Lower leg skin (tissue), 3 donors: ENCODE measurements around the gene LYST.

Experiments
- POLR2A ChIP-seq, 2 donors: fragments of 450-650 bp; IDR thresholded peaks; one replicate each; pipeline ENCODE4 v1.6.1; 2016 to 2017; ENCODE audit warnings: antibody characterized with exemption in 2 of 2, mild to moderate bottlenecking in 1 of 2, moderate library complexity in 1 of 2
- TF ChIP-seq, protein P1 (sequence below), 3 donors: fragments of 450-650 bp; IDR thresholded peaks; one replicate each; pipeline ENCODE4 v1.5.1; 2016; ENCODE audit warnings: antibody characterized with exemption in 3 of 3, mild to moderate bottlenecking in 3 of 3, moderate library complexity in 2 of 3

DNA sequence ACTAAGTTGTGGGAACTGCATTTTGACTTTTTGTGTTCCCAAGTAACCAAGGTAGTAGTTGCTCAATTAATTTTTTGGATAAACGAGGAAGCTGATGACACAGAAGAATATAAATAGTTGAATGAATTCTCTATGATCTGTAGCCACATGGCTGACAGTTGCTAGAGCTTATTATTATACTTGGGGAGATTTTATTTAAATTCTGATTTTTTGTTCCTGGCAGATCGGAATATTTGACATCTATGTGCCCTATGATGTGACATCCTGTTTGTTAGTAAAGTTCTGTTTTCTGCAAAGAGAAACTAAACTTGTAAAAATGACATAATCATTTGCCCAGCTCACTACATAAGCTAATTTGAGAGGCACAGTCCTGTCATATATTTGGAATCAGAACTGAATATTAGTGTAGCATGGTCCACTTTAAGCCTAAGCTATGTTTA lies 9.7 kb upstream of the LYST start:
- TF ChIP-seq, protein P1, sequence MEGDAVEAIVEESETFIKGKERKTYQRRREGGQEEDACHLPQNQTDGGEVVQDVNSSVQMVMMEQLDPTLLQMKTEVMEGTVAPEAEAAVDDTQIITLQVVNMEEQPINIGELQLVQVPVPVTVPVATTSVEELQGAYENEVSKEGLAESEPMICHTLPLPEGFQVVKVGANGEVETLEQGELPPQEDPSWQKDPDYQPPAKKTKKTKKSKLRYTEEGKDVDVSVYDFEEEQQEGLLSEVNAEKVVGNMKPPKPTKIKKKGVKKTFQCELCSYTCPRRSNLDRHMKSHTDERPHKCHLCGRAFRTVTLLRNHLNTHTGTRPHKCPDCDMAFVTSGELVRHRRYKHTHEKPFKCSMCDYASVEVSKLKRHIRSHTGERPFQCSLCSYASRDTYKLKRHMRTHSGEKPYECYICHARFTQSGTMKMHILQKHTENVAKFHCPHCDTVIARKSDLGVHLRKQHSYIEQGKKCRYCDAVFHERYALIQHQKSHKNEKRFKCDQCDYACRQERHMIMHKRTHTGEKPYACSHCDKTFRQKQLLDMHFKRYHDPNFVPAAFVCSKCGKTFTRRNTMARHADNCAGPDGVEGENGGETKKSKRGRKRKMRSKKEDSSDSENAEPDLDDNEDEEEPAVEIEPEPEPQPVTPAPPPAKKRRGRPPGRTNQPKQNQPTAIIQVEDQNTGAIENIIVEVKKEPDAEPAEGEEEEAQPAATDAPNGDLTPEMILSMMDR (IDR thresholded peaks at IDR 0.05), result no peak
- TF ChIP-seq POLR2A (IDR thresholded peaks at IDR 0.05), result no peak
